Activated CD8-positive, alpha-beta memory T cell treated with anti-CD3 and anti-CD28 coated beads, Interleukin-2, amount 50 U/mL, for 24 hours (primary cell): ENCODE measurements around the gene KLF7.

Source experiments
- DNase-seq: peaks from one replicate; pipeline ENCODE4 v3.0.0-alpha.2; 2020; ENCODE audit errors: extremely low read depth

The KLF7 gene

GRCh38 chr2:207149249-207150213, 16.2 kb downstream of the KLF7 start:
- no peak for DNase-seq

GRCh38 chr2:207148020-207148419, 17.7 kb downstream of the KLF7 start:
- DNase-seq, result no peak

GRCh38 chr2:207144173-207144785, 21.5 kb downstream of the KLF7 start:
- DNase-seq, result no peak

- no peak for DNase-seq
Measured at GRCh38 chr2:207143215-207144172, 22.3 kb downstream of the KLF7 start.

GRCh38 chr2:207142461-207142860, 23.3 kb downstream of the KLF7 start:
- no peak for DNase-seq

- no peak for DNase-seq
Measured at GRCh38 chr2:207141386-207141785, 24.4 kb downstream of the KLF7 start.

GRCh38 chr2:207140265-207140664, 25.5 kb downstream of the KLF7 start:
- DNase-seq, result no peak

- no peak for DNase-seq
Measured at GRCh38 chr2:207139552-207139951, 26.2 kb downstream of the KLF7 start.

- no peak for DNase-seq
Measured at GRCh38 chr2:207138627-207139297, 27.0 kb downstream of the KLF7 start.

GRCh38 chr2:207137596-207138337, 28.0 kb downstream of the KLF7 start:
- DNase-seq, result no peak

GRCh38 chr2:207136874-207137273, 28.9 kb downstream of the KLF7 start:
- no peak for DNase-seq

- DNase-seq, result no peak
Measured at GRCh38 chr2:207135801-207136457, 29.8 kb downstream of the KLF7 start.

GRCh38 chr2:207135340-207135739, 30.4 kb downstream of the KLF7 start:
- no peak for DNase-seq

GRCh38 chr2:207133820-207134519, 31.8 kb downstream of the KLF7 start:
- DNase-seq, result no peak

GRCh38 chr2:207133458-207133819, 32.3 kb downstream of the KLF7 start:
- DNase-seq, result no peak

GRCh38 chr2:207132019-207132418, 33.7 kb downstream of the KLF7 start:
- no peak for DNase-seq

- no peak for DNase-seq
Measured at GRCh38 chr2:207131594-207131993, 34.2 kb downstream of the KLF7 start.

- DNase-seq, result no peak
Measured at GRCh38 chr2:207130958-207131521, 34.7 kb downstream of the KLF7 start.

- DNase-seq, result no peak
Measured at GRCh38 chr2:207129821-207130220, 35.9 kb downstream of the KLF7 start.
